OCI-LY7 (cell line): Measurements from ENCODE around the gene USP11. TPM values are rescaled to one million over a fixed set of nuclear protein-coding genes. Genes with fewer than 3 reads are reported as not detected.
"Not testable (repeated sequence)": the region's sequence is repeated elsewhere in the genome, so short reads cannot be mapped to it uniquely, and the experiment has no call there.

Experiments
- BruUV-seq: library from RNA; stranded (reverse); fragments of 400-500 nt; replicated peaks from 2 replicates; lab custom pipeline; 2021; lab: Mats Ljungman, UMichigan
- CTCF ChIA-PET: fragments of 300-600 bp; sonication (Branson Sonifier 250); formaldehyde crosslinking; loops from one replicate; lab custom pipeline; 2022; ENCODE audit warnings: antibody characterized with exemption; ENCODE audit not compliant: unreplicated experiment; lab: Charles Lee
- POLR2A ChIA-PET: fragments of 300-600 bp; sonication (Branson Sonifier 250); formaldehyde crosslinking; loops from one replicate; lab custom pipeline; 2022; ENCODE audit warnings: antibody characterized with exemption; lab: Charles Lee
- DNase-seq: peaks from one replicate; pipeline ENCODE4 v3.0.0-alpha.2; 2015; ENCODE audit warnings: low spot score
- H2AFZ ChIP-seq: fragments of 200-600 bp; sonication (generic), shearing (Covaris generic); 2 replicates; pipeline ENCODE4 v1.6.1; 2014; ENCODE audit warnings: mild to moderate bottlenecking, antibody characterized with exemption, low read length, moderate library complexity
- H3K27ac ChIP-seq: fragments of 200-600 bp; sonication (generic); 2 replicates; pipeline ENCODE4 v1.5.1; 2014; ENCODE audit warnings: mixed run types, low read depth, mild to moderate bottlenecking, moderate library complexity, low read length, inconsistent platforms; ENCODE audit not compliant: poor library complexity, severe bottlenecking
- H3K36me3 ChIP-seq: fragments of 200-600 bp; sonication (generic); 2 replicates; pipeline ENCODE4 v1.6.1; 2014; ENCODE audit warnings: mild to moderate bottlenecking, antibody characterized with exemption, low read length, moderate library complexity, mixed read lengths; ENCODE audit not compliant: insufficient read depth
- H3K4me1 ChIP-seq: fragments of 200-600 bp; sonication (generic); 2 replicates; pipeline ENCODE4 v1.5.1; 2014; ENCODE audit warnings: mild to moderate bottlenecking, low read length; ENCODE audit not compliant: insufficient read depth, poor library complexity, severe bottlenecking
- H3K4me2 ChIP-seq: fragments of 200-600 bp; sonication (generic); 2 replicates; pipeline ENCODE4 v1.6.1; 2014; ENCODE audit warnings: mild to moderate bottlenecking, low read length
- H3K4me3 ChIP-seq: fragments of 200-600 bp; sonication (generic); 2 replicates; pipeline ENCODE4 v1.5.1; 2014; ENCODE audit warnings: mild to moderate bottlenecking, low read depth, low read length; ENCODE audit not compliant: poor library complexity, severe bottlenecking
- H3K79me2 ChIP-seq: fragments of 200-600 bp; sonication (generic); 2 replicates; pipeline ENCODE4 v1.6.1; 2016; ENCODE audit warnings: low read depth, mild to moderate bottlenecking, low read length, moderate library complexity, mixed read lengths; ENCODE audit not compliant: insufficient read depth
- H3K9me2 ChIP-seq: fragments of 200-600 bp; sonication (generic); 2 replicates; pipeline ENCODE4 v1.6.1; 2016; ENCODE audit warnings: mild to moderate bottlenecking, low read length, mixed read lengths; ENCODE audit not compliant: insufficient read depth
- H3K9me3 ChIP-seq: fragments of 200-600 bp; sonication (generic); 2 replicates; pipeline ENCODE4 v1.6.1; 2014; ENCODE audit warnings: mild to moderate bottlenecking, mixed run types, low read length, mixed read lengths
- H4K20me1 ChIP-seq: fragments of 200-600 bp; sonication (generic); 2 replicates; pipeline ENCODE4 v1.6.1; 2014; ENCODE audit warnings: mild to moderate bottlenecking, antibody characterized with exemption, low read length, moderate library complexity, mixed read lengths; ENCODE audit not compliant: insufficient read depth
- CTCF ChIP-seq: fragments of 200-600 bp; sonication (generic); conservative IDR thresholded peaks from 2 replicates; pipeline ENCODE4 v1.5.1; 2014; ENCODE audit warnings: mild to moderate bottlenecking, antibody characterized with exemption, low read length, moderate library complexity, mixed read lengths
- EZH2phosphoT487 ChIP-seq: fragments of 200-600 bp; sonication (generic); IDR thresholded peaks from 2 replicates; pipeline ENCODE4 v1.6.1; 2018; ENCODE audit warnings: low read depth, borderline replicate concordance, mild to moderate bottlenecking, mixed run types, antibody characterized with exemption, low read length, moderate library complexity, mixed read lengths
- intact Hi-C: fragments of 100-400 bp; cut with micrococcal nuclease; formaldehyde crosslinking; loops from one replicate; pipeline ENCODE4 v1.10.0; 2022; ENCODE audit not compliant: unreplicated experiment
- total RNA-seq, 2 experiments: library from RNA; depleted of rRNA in 1 of 2; stranded (reverse); fragments of >200 nt in 1 of 2; shearing (Covaris generic) in 1 of 2; gene quantifications; 2 replicates each; pipeline ENCODE4 v1.2.3, GENCODE V29; 2014 to 2022

Gene USP11
- total RNA-seq, 2 experiments from 2014 or later: 46.5 to 91.8 TPM

- POLR2A ChIA-PET: no interaction called here
- H3K4me3 ChIP-seq: no peak overlapping the region
- no TSS peak for BruUV-seq
- no peaks in the 10 kb centered on the region for H3K79me2 ChIP-seq
- CTCF ChIA-PET: no interaction called here
- no peak overlapping the region for H3K4me2 ChIP-seq
- no peak overlapping the region for H2AFZ ChIP-seq
- intact Hi-C loops: no loop called here
- H3K9me2 ChIP-seq: no peaks in the 10 kb centered on the region
- H3K9me3 ChIP-seq: no peaks in the 10 kb centered on the region
- DNase-seq: no peak
- no peaks in the 10 kb centered on the region for H3K4me1 ChIP-seq
- no peaks in the 10 kb centered on the region for H3K36me3 ChIP-seq
- H4K20me1 ChIP-seq: no peaks in the 10 kb centered on the region
- H3K27ac ChIP-seq: no peak overlapping the region
- no peak for TF ChIP-seq CTCF
- no peak for TF ChIP-seq EZH2phosphoT487
Measured at GRCh38 chrX:47278691-47279090, 45.9 kb downstream of the USP11 start.

- Histone ChIP-seq H3K79me2 (no peaks in the 10 kb centered on the region), H3K4me3 (no peak overlapping the region), H3K27ac (no peak overlapping the region), H3K4me1 (no peaks in the 10 kb centered on the region), H3K36me3 (no peaks in the 10 kb centered on the region), H4K20me1 (no peaks in the 10 kb centered on the region), H3K4me2 (no peak overlapping the region), H2AFZ (no peak overlapping the region), H3K9me2 (no peaks in the 10 kb centered on the region), H3K9me3 (no peaks in the 10 kb centered on the region)
- DNase-seq: no peak
- intact Hi-C loops: no loop called here
- ChIA-PET POLR2A (interaction anchor here (0.6 kb wide), 1 partner anchor 367 kb away, joined by 4 read pairs; the partner anchor contains the start of gene ELK1), CTCF (no interaction called here)
- no TSS peak for BruUV-seq
- TF ChIP-seq CTCF (no peak), EZH2phosphoT487 (no peak)
Measured at GRCh38 chrX:47283015-47283771, 50.4 kb downstream of the USP11 start.

GRCh38 chrX:47284616-47285015 is 51.8 kb downstream of the USP11 start:
- H2AFZ ChIP-seq, H3K36me3 ChIP-seq, CTCF ChIA-PET, H3K4me1 ChIP-seq, H3K27ac ChIP-seq, H4K20me1 ChIP-seq, H3K4me3 ChIP-seq, intact Hi-C loops, H3K9me3 ChIP-seq, H3K9me2 ChIP-seq, H3K79me2 ChIP-seq, H3K4me2 ChIP-seq, DNase-seq, BruUV-seq: not testable (repeated sequence)
- POLR2A ChIA-PET: interaction anchor here (0.6 to 0.7 kb wide), 2 partner anchors 84 to 203 kb away, joined by 3 to 4 read pairs; no protein-coding TSS in a partner anchor
